Endothelial cell (in vitro differentiated cells): Measurements from ENCODE around the gene MRPS2. TPM values are rescaled to one million over a fixed set of nuclear protein-coding genes. Genes with fewer than 3 reads are reported as not detected.
A peak's percentile ranks its signal among the peaks of the same experiment; 100 is the strongest.
"Not testable (repeated sequence)": the region's sequence is repeated elsewhere in the genome, so short reads cannot be mapped to it uniquely, and the experiment has no call there.

ENCODE experiments used
- DNase-seq: peaks from one replicate; pipeline ENCODE4 v3.0.0; 2021; ENCODE audit warnings: low spot score
- H3K27ac Mint-ChIP-seq: one replicate; pipeline ENCODE4 v1.8.0; 2021; ENCODE audit warnings: mixed read lengths, inconsistent platforms; ENCODE audit not compliant: unreplicated experiment
- H3K27me3 Mint-ChIP-seq: one replicate; pipeline ENCODE4 v1.8.0; 2021; ENCODE audit warnings: mild to moderate bottlenecking, moderate library complexity, mixed read lengths, inconsistent platforms; ENCODE audit not compliant: unreplicated experiment
- H3K36me3 Mint-ChIP-seq: one replicate; pipeline ENCODE4 v1.8.0; 2021; ENCODE audit warnings: mild to moderate bottlenecking, low read depth, mixed read lengths, inconsistent platforms; ENCODE audit not compliant: unreplicated experiment
- H3K4me1 Mint-ChIP-seq: one replicate; pipeline ENCODE4 v1.8.0; 2021; ENCODE audit warnings: mild to moderate bottlenecking, mixed read lengths, inconsistent platforms; ENCODE audit not compliant: unreplicated experiment
- H3K4me3 Mint-ChIP-seq: one replicate; pipeline ENCODE4 v1.8.0; 2021; ENCODE audit warnings: mild to moderate bottlenecking, mixed read lengths, inconsistent platforms; ENCODE audit not compliant: unreplicated experiment
- H3K9me3 Mint-ChIP-seq: one replicate; pipeline ENCODE4 v1.8.0; 2021; ENCODE audit warnings: mixed read lengths, inconsistent platforms; ENCODE audit not compliant: unreplicated experiment
- CTCF ChIP-seq: fragments of 200-600 bp; sonication (generic); IDR thresholded peaks from one replicate; pipeline ENCODE4 v1.5.0; 2021; ENCODE audit warnings: antibody characterized with exemption; ENCODE audit not compliant: unreplicated experiment
- long read RNA-seq: library from polyadenylated mRNA; unstranded; transcript quantifications from one replicate; pipeline ENCODE4 v2.0.0, GENCODE V29; 2020; ENCODE audit not compliant: unreplicated experiment
- total RNA-seq: library from RNA; stranded (reverse); fragmentation: NEBNext Ultra II Directional; extraction: Animal tissue kit (Norgen Biotek cat#: 25700); gene quantifications from one replicate; pipeline ENCODE4 v1.2.1, GENCODE V29; 2021; ENCODE audit not compliant: unreplicated experiment

The MRPS2 gene
- total RNA-seq, result 42.8 TPM
- long read RNA-seq, transcript MRPS2-201 (4 exons, 1,510 nt), result major isoform, 64 of 70 reads
- long read RNA-seq, partial matches to known transcripts, result 0 of 70 reads
- long read RNA-seq, other reads (novel, unspliced or antisense), result 3 of 70 reads

- peak within 1 kb of the TSS; percentile 75 for H3K27ac Mint-ChIP-seq
Observed at GRCh38 chr9:135500525-135501260, at the start of gene MRPS2. TSS of gene MRPS2 (plus strand) at chr9:135500682. CDS start at chr9:135500711, 29 bp downstream.

GRCh38 chr9:135450956-135451355, 49.5 kb upstream of the MRPS2 start:
- H3K4me1 Mint-ChIP-seq, result no peaks in the 10 kb centered on the region
- no peak for DNase-seq
- H3K9me3 Mint-ChIP-seq, result no peaks in the 10 kb centered on the region
- H3K36me3 Mint-ChIP-seq, result no peaks in the 10 kb centered on the region
- no peak for TF ChIP-seq CTCF
- H3K27me3 Mint-ChIP-seq, result no peaks in the 10 kb centered on the region
- H3K4me3 Mint-ChIP-seq, result no peak overlapping the region
- no peak overlapping the region for H3K27ac Mint-ChIP-seq

More at GRCh38 chr9:135500525-135501260, at the start of gene MRPS2:
- Mint-ChIP-seq H3K4me1 (peaks cover 5% of the 10 kb centered on the region), H3K9me3 (no peaks in the 10 kb centered on the region), H3K4me3 (peak within 1 kb of the TSS; percentile 90), H3K27me3 (peaks cover 13% of the 10 kb centered on the region), H3K36me3 (peaks cover 11% of the 10 kb centered on the region)
- peak; percentile 98 for DNase-seq
- peak; percentile 52 for TF ChIP-seq CTCF

- not testable (repeated sequence) for H3K27me3 Mint-ChIP-seq, H3K9me3 Mint-ChIP-seq, H3K4me1 Mint-ChIP-seq, H3K4me3 Mint-ChIP-seq, DNase-seq, H3K36me3 Mint-ChIP-seq, H3K27ac Mint-ChIP-seq
Observed at GRCh38 chr9:135451909-135452308, 48.6 kb upstream of the MRPS2 start.

- no peak for TF ChIP-seq CTCF
- Mint-ChIP-seq H3K9me3 (no peaks in the 10 kb centered on the region), H3K4me3 (no peak overlapping the region), H3K36me3 (no peaks in the 10 kb centered on the region), H3K4me1 (no peaks in the 10 kb centered on the region), H3K27me3 (no peaks in the 10 kb centered on the region), H3K27ac (no peak overlapping the region)
- DNase-seq, result no peak
Observed at GRCh38 chr9:135454737-135455136, 45.7 kb upstream of the MRPS2 start.

- TF ChIP-seq CTCF, result no peak
- Mint-ChIP-seq H3K9me3 (no peaks in the 10 kb centered on the region), H3K27me3 (no peaks in the 10 kb centered on the region), H3K4me3 (no peak overlapping the region), H3K4me1 (no peaks in the 10 kb centered on the region), H3K36me3 (no peaks in the 10 kb centered on the region), H3K27ac (no peak overlapping the region)
- no peak for DNase-seq
Observed at GRCh38 chr9:135455401-135456030, 45.0 kb upstream of the MRPS2 start.
